Renal cortex interstitium (tissue), 11 donors: ENCODE measurements around the gene ZNF492. TPM values are rescaled to one million over a fixed set of nuclear protein-coding genes. Genes with fewer than 3 reads are reported as not detected.
A peak's percentile ranks its signal among the peaks of the same experiment; 100 is the strongest.
"Not testable (repeated sequence)": the region's sequence is repeated elsewhere in the genome, so short reads cannot be mapped to it uniquely, and the experiment has no call there.

ENCODE experiments used
- DNase-seq, 11 donors: peaks; one replicate each; pipeline ENCODE4 v3.0.0-alpha.2; 2013; ENCODE audit warnings: low read depth in 9 of 11, low spot score in 4 of 11; ENCODE audit errors: extremely low read depth in 1 of 11
- polyA plus RNA-seq, 3 donors: library from polyadenylated mRNA; unstranded; fragments of 120-200 nt; gene quantifications; one replicate each; pipeline ENCODE4 v1.2.1, GENCODE V29; 2013; ENCODE audit not compliant: insufficient read length in 3 of 3

The ZNF492 gene
- polyA plus RNA-seq, 3 donors: 2.6 to 3.4 (median 2.8) TPM

- no peak for DNase-seq
These were observed 25.7 kb upstream of the ZNF492 start for GRCh38 chr19:22608441-22608840.

GRCh38 chr19:22609630-22610029, 24.5 kb upstream of the ZNF492 start:
- no peak for DNase-seq

GRCh38 chr19:22610121-22610520, 24.0 kb upstream of the ZNF492 start:
- DNase-seq: no peak

- no peak for DNase-seq
These were observed 21.8 kb upstream of the ZNF492 start for GRCh38 chr19:22612316-22612715.

- DNase-seq: no peak
These were observed 17.5 kb upstream of the ZNF492 start for GRCh38 chr19:22616659-22617058.

GRCh38 chr19:22617181-22617580, 16.9 kb upstream of the ZNF492 start:
- DNase-seq: not testable (repeated sequence)

GRCh38 chr19:22617614-22618320, 16.4 kb upstream of the ZNF492 start:
- DNase-seq: peak in 5 of 11 donors; percentile 12 to 42 (median 25)

GRCh38 chr19:22619371-22619770, 14.8 kb upstream of the ZNF492 start:
- no peak for DNase-seq

GRCh38 chr19:22619932-22620331, 14.2 kb upstream of the ZNF492 start:
- DNase-seq: no peak

GRCh38 chr19:22620401-22620800, 13.7 kb upstream of the ZNF492 start:
- no peak for DNase-seq

- no peak for DNase-seq
These were observed 13.2 kb upstream of the ZNF492 start for GRCh38 chr19:22620912-22621311.

GRCh38 chr19:22622020-22622419, 12.1 kb upstream of the ZNF492 start:
- no peak for DNase-seq

GRCh38 chr19:22622901-22623840, 11.0 kb upstream of the ZNF492 start:
- peak in 2 of 11 donors; percentile 25 to 38 for DNase-seq

- DNase-seq: no peak
These were observed 10.3 kb upstream of the ZNF492 start for GRCh38 chr19:22623841-22624221.

GRCh38 chr19:22625266-22626035, 8.7 kb upstream of the ZNF492 start:
- no peak for DNase-seq

- DNase-seq: no peak
These were observed 6.6 kb upstream of the ZNF492 start for GRCh38 chr19:22627526-22627925.

- DNase-seq: no peak
These were observed 5.7 kb upstream of the ZNF492 start for GRCh38 chr19:22628401-22628800.

- DNase-seq: no peak
These were observed 315 bp downstream of the ZNF492 start for GRCh38 chr19:22634450-22634827.

GRCh38 chr19:22685493-22685892, 51.4 kb downstream of the ZNF492 start:
- DNase-seq: not testable (repeated sequence)

- DNase-seq: not testable (repeated sequence)
These were observed 68.5 kb downstream of the ZNF492 start for GRCh38 chr19:22702661-22703060.
